SK-N-SH (cell line): ENCODE data around the gene ULK3. TPM values are rescaled to one million over a fixed set of nuclear protein-coding genes. Genes with fewer than 3 reads are reported as not detected.

ENCODE experiments used
- CTCF ChIA-PET: fragments of 300-600, 350-600 bp; formaldehyde crosslinking; extraction: SDS; loops from one replicate; lab custom pipeline; 2021; lab: Yijun Ruan, JAX
- POLR2A ChIA-PET: fragments of 350-600 bp; sonication (Branson Sonifier 250); formaldehyde crosslinking; extraction: SDS; loops from one replicate; lab custom pipeline; 2020; ENCODE audit warnings: antibody characterized with exemption, inconsistent platforms; lab: Yijun Ruan, JAX
- DNase-seq: peaks from one replicate; pipeline ENCODE4 v3.0.0; 2012
- H2AFZ ChIP-seq: fragments of 200-600 bp; sonication (generic); 2 replicates; pipeline ENCODE4 v1.8.1; 2016; ENCODE audit warnings: antibody characterized with exemption, mild to moderate bottlenecking, low read depth
- H3F3A ChIP-seq: fragments of 200-600 bp; sonication (generic); replicated peaks from 2 replicates; pipeline ENCODE3; 2016; ENCODE audit warnings: antibody characterized with exemption, mild to moderate bottlenecking; ENCODE audit not compliant: insufficient read depth
- H3K27ac ChIP-seq, 2 experiments: fragments of 200-500 bp in 1 of 2; fragments of 200-600 bp in 1 of 2; sonication (Bioruptor generic) in 1 of 2; sonication (generic), shearing (Covaris generic) in 1 of 2; 2 replicates each; pipeline versions ENCODE4 v1.5.1 to v1.6.1; 2014 to 2016; ENCODE audit warnings: low read depth in 2 of 2, inconsistent platforms in 1 of 2, low read length in 1 of 2, mild to moderate bottlenecking in 1 of 2, mixed read lengths in 1 of 2
- H3K27me3 ChIP-seq: fragments of 200-600 bp; sonication (generic), shearing (Covaris generic); 2 replicates; pipeline ENCODE4 v1.6.1; 2016; ENCODE audit warnings: mixed run types; ENCODE audit not compliant: insufficient read depth
- H3K36me3 ChIP-seq, 2 experiments: fragments of 200-500 bp in 1 of 2; fragments of 200-600 bp in 1 of 2; sonication (Bioruptor generic) in 1 of 2; sonication (generic) in 1 of 2; replicated peaks in 1 of 2; 2 replicates each; pipeline versions ENCODE3 to v1.5.1; 2014 to 2016; ENCODE audit warnings: low read length in 1 of 2, mild to moderate bottlenecking in 1 of 2; ENCODE audit not compliant: insufficient read depth in 2 of 2, control insufficient read depth in 1 of 2
- H3K4me1 ChIP-seq, 2 experiments: fragments of 200-500 bp in 1 of 2; fragments of 200-600 bp in 1 of 2; sonication (Bioruptor generic) in 1 of 2; sonication (generic), shearing (Covaris generic) in 1 of 2; 2 replicates each; pipeline versions ENCODE4 v1.5.1 to v1.6.1; 2014 to 2016; ENCODE audit warnings: low read depth in 1 of 2, low read length in 1 of 2, mixed run types in 1 of 2; ENCODE audit not compliant: insufficient read depth in 2 of 2, control insufficient read depth in 1 of 2
- H3K4me2 ChIP-seq: fragments of 200-600 bp; sonication (generic), shearing (Covaris generic); 2 replicates; pipeline ENCODE4 v1.6.1; 2017; ENCODE audit warnings: mixed run types
- H3K4me3 ChIP-seq, 2 experiments: fragments of 200-500 bp in 1 of 2; fragments of 200-600 bp in 1 of 2; sonication (Bioruptor generic) in 1 of 2; sonication (generic), shearing (Covaris generic) in 1 of 2; 2 replicates each; pipeline versions ENCODE4 v1.5.1 to v1.8.1; 2014 to 2016; ENCODE audit warnings: low read depth in 2 of 2, inconsistent platforms in 1 of 2, low read length in 1 of 2, mild to moderate bottlenecking in 1 of 2, mixed read lengths in 1 of 2, moderate library complexity in 1 of 2
- H3K79me2 ChIP-seq: fragments of 200-600 bp; sonication (generic); 2 replicates; pipeline ENCODE4 v1.8.1; 2017; ENCODE audit warnings: mild to moderate bottlenecking; ENCODE audit not compliant: insufficient read depth
- H3K9ac ChIP-seq: fragments of 200-600 bp; sonication (generic); 2 replicates; pipeline ENCODE4 v1.6.1; 2017; ENCODE audit warnings: mixed run types
- H3K9me2 ChIP-seq: fragments of 200-600 bp; sonication (generic); 2 replicates; pipeline ENCODE4 v1.6.1; 2017; ENCODE audit warnings: mixed run types
- H3K9me3 ChIP-seq: fragments of 200-600 bp; sonication (generic); 2 replicates; pipeline ENCODE4 v1.6.1; 2017; ENCODE audit warnings: mixed run types, mild to moderate bottlenecking, moderate library complexity
- H4K20me1 ChIP-seq: fragments of 200-600 bp; sonication (generic); 2 replicates; pipeline ENCODE4 v1.6.1; 2017; ENCODE audit warnings: mild to moderate bottlenecking, mixed run types; ENCODE audit not compliant: insufficient read depth
- CTCF ChIP-seq: fragments of 200-600 bp; sonication (generic); IDR thresholded peaks from 2 replicates; pipeline ENCODE4 v1.6.1; 2017; ENCODE audit warnings: antibody characterized with exemption, mild to moderate bottlenecking, moderate library complexity
- ELF1 ChIP-seq: IDR thresholded peaks from 2 replicates; pipeline ENCODE4 v1.4.0; 2012
- FOSL2 ChIP-seq: IDR thresholded peaks from 2 replicates; pipeline ENCODE4 v1.4.0; 2012; ENCODE audit warnings: low read depth, mild to moderate bottlenecking, moderate library complexity, borderline replicate concordance
- GATA2 ChIP-seq: sonication (generic); formaldehyde crosslinking; IDR thresholded peaks from 2 replicates; pipeline ENCODE4 v1.5.0; 2020; ENCODE audit warnings: mild to moderate bottlenecking, missing genetic modification reagents
- IRF3 ChIP-seq: fragments of 150-350 bp; IDR thresholded peaks from 2 replicates; pipeline ENCODE4 v1.6.1; 2016; ENCODE audit warnings: mild to moderate bottlenecking, low read depth, low read length
- MAX ChIP-seq: IDR thresholded peaks from 2 replicates; pipeline ENCODE4 v1.4.0; 2012; ENCODE audit warnings: low read depth
- NRF1 ChIP-seq: IDR thresholded peaks from 2 replicates; pipeline ENCODE4 v1.6.1; 2012; ENCODE audit warnings: low read depth, mild to moderate bottlenecking, low read length
- RCOR1 ChIP-seq: fragments of 150-350 bp; IDR thresholded peaks from 2 replicates; pipeline ENCODE4 v1.6.1; 2017; ENCODE audit warnings: antibody characterized with exemption, low read length
- SIN3A ChIP-seq: IDR thresholded peaks from 2 replicates; pipeline ENCODE4 v1.6.1; 2012; ENCODE audit warnings: low read depth, mild to moderate bottlenecking, low read length, moderate library complexity, borderline replicate concordance
- TEAD4 ChIP-seq: IDR thresholded peaks from 2 replicates; pipeline ENCODE4 v1.4.0; 2012; ENCODE audit warnings: mild to moderate bottlenecking, borderline replicate concordance; ENCODE audit not compliant: insufficient read depth
- USF2 ChIP-seq: fragments of 150-350 bp; IDR thresholded peaks from 2 replicates; pipeline ENCODE4 v1.6.1; 2017; ENCODE audit warnings: antibody characterized with exemption, low read length, low read depth, borderline replicate concordance
- WGBS: methylation state at CpG from one replicate; pipeline ENCODE4 v1.1.6; 2017; ENCODE audit warnings: low lambda C conversion rate; 5-methylcytosine and 5-hydroxymethylcytosine counted together
- polyA plus RNA-seq, 3 experiments: library from polyadenylated mRNA; depleted of rRNA; stranded (reverse); fragments of >200 nt; gene quantifications; 2 replicates each; pipeline ENCODE4 v1.2.3, GENCODE V29; 2012

The ULK3 gene
- polyA plus RNA-seq, 1 of the 3 experiments (the other 2 are of a cell fraction), result 41.3 TPM

- TF ChIP-seq IRF3 (no peak), USF2 (no peak), CTCF (no peak)
These were observed 48.0 kb downstream of the ULK3 start (continued) for GRCh38 chr15:74794970-74795349.

GRCh38 chr15:74794248-74794969, 48.5 kb downstream of the ULK3 start:
- Histone ChIP-seq H3K36me3 (peaks cover 0 to 12% of the 10 kb centered on the region in 2 experiments), H3K9ac (no peak overlapping the region), H3F3A (peaks cover 14% of the 10 kb centered on the region), H3K4me3 (no peak overlapping the region), H3K27me3 (no peaks in the 10 kb centered on the region), H3K9me3 (no peaks in the 10 kb centered on the region), H3K27ac (no peak overlapping the region), H3K9me2 (no peaks in the 10 kb centered on the region), H3K4me2 (no peak overlapping the region), H3K4me1 (peaks cover 13 to 33% of the 10 kb centered on the region in 2 experiments), H4K20me1 (peaks cover 83% of the 10 kb centered on the region), H2AFZ (no peak overlapping the region), H3K79me2 (peaks cover 76% of the 10 kb centered on the region)
- POLR2A ChIA-PET, result interaction anchor here (1.2 kb wide), 1 partner anchor 104 kb away, joined by 3 read pairs; no protein-coding TSS in a partner anchor
- CTCF ChIA-PET, result interaction anchor here (1.0 to 4.6 kb wide), 8 partner anchors 8 to 162 kb away, joined by 3 to 50 read pairs (median 4); partner anchors contain the start of genes CSK and ULK3
- DNase-seq, result no peak
- TF ChIP-seq GATA2 (CRISPR knock-in tag), result no peak
- TF ChIP-seq NRF1, result no peak
- TF ChIP-seq RCOR1, result no peak
- no peak for TF ChIP-seq TEAD4
- TF ChIP-seq ELF1, result no peak
- TF ChIP-seq USF2, result no peak
- TF ChIP-seq SIN3A, result no peak
- TF ChIP-seq MAX, result no peak
- TF ChIP-seq FOSL2, result no peak
- 100% methylated on average over 2 of the region's 9 CpGs for WGBS
